ENCODE results near the gene FEN1. TPM values are rescaled to one million over a fixed set of nuclear protein-coding genes. Genes with fewer than 3 reads are reported as not detected.

The FEN1 gene
- total and polyA plus RNA-seq, 2 experiments from 2014 or later: 29.0 to 31.5 TPM

GRCh38 chr11:61805146-61805545 lies 12.4 kb downstream of the FEN1 start:
- DNase-seq: no peak
- H3K4me1 ChIP-seq (ENCODE audit: insufficient read depth): no peaks in the 10 kb centered on the region
- no peaks in the 10 kb centered on the region for H3K9me3 ChIP-seq (ENCODE audit: low read depth)
- no peaks in the 10 kb centered on the region for H3K36me3 ChIP-seq (ENCODE audit: low read depth)
- H3K4me3 ChIP-seq: no peak overlapping the region
- H3F3A ChIP-seq (ENCODE audit: insufficient read depth): no peaks in the 10 kb centered on the region
- H3K4me2 ChIP-seq (ENCODE audit: unreplicated experiment): no peak overlapping the region
- H2AFZ ChIP-seq: no peak overlapping the region
- in situ Hi-C loops (cut with MboI): no loop called here
- no peaks in the 10 kb centered on the region for H3K9me2 ChIP-seq (ENCODE audit: insufficient read depth)
- H3K79me2 ChIP-seq (ENCODE audit: insufficient read depth): no peaks in the 10 kb centered on the region
- no peaks in the 10 kb centered on the region for H4K20me1 ChIP-seq (ENCODE audit: insufficient read depth)
- no peaks in the 10 kb centered on the region for H3K27me3 ChIP-seq (replicated peaks; ENCODE audit: insufficient read depth)
- no peak overlapping the region for H3K9ac ChIP-seq
- H3K27ac ChIP-seq: no peak overlapping the region
- WGBS, 2 experiments (ENCODE audit: low coverage in 1 of 2, low lambda C conversion rate in 2 of 2, missing lambda C conversion rate in 2 of 2): 100% methylated on average over 1 of the region's 1 CpG
- TF ChIP-seq EZH2 (IDR thresholded peaks at IDR 0.05; ENCODE audit: insufficient read depth, poor library complexity, severe bottlenecking) (no peak), EZH2phosphoT487 (IDR thresholded peaks at IDR 0.05; ENCODE audit: insufficient read depth, low read depth) (no peak)

GRCh38 chr11:61806785-61807184 lies 14.1 kb downstream of the FEN1 start:
- no peak overlapping the region for H3K4me3 ChIP-seq
- no peak overlapping the region for H3K9ac ChIP-seq
- no peak overlapping the region for H3K27ac ChIP-seq
- no peaks in the 10 kb centered on the region for H3K27me3 ChIP-seq (replicated peaks; ENCODE audit: insufficient read depth)
- 97 to 100% methylated on average over 5 of the region's 5 CpGs for WGBS, 2 experiments (ENCODE audit: low coverage in 1 of 2, low lambda C conversion rate in 2 of 2, missing lambda C conversion rate in 2 of 2)
- H3K4me2 ChIP-seq (ENCODE audit: unreplicated experiment): no peak overlapping the region
- in situ Hi-C loops (cut with MboI): no loop called here
- H2AFZ ChIP-seq: no peak overlapping the region
- no peaks in the 10 kb centered on the region for H3K9me3 ChIP-seq (ENCODE audit: low read depth)
- TF ChIP-seq EZH2phosphoT487 (IDR thresholded peaks at IDR 0.05; ENCODE audit: insufficient read depth, low read depth) (no peak), EZH2 (IDR thresholded peaks at IDR 0.05; ENCODE audit: insufficient read depth, poor library complexity, severe bottlenecking) (no peak)
- no peaks in the 10 kb centered on the region for H4K20me1 ChIP-seq (ENCODE audit: insufficient read depth)
- H3F3A ChIP-seq (ENCODE audit: insufficient read depth): no peaks in the 10 kb centered on the region
- no peaks in the 10 kb centered on the region for H3K4me1 ChIP-seq (ENCODE audit: insufficient read depth)
- H3K79me2 ChIP-seq (ENCODE audit: insufficient read depth): no peaks in the 10 kb centered on the region
- no peaks in the 10 kb centered on the region for H3K36me3 ChIP-seq (ENCODE audit: low read depth)
- DNase-seq: no peak
- no peaks in the 10 kb centered on the region for H3K9me2 ChIP-seq (ENCODE audit: insufficient read depth)

- H3K9me3 ChIP-seq (ENCODE audit: low read depth): no peaks in the 10 kb centered on the region
- H3K4me3 ChIP-seq: no peak overlapping the region
- in situ Hi-C loops (cut with MboI): no loop called here
- H3K9me2 ChIP-seq (ENCODE audit: insufficient read depth): no peaks in the 10 kb centered on the region
- no peak overlapping the region for H2AFZ ChIP-seq
- no peaks in the 10 kb centered on the region for H3K79me2 ChIP-seq (ENCODE audit: insufficient read depth)
- no peaks in the 10 kb centered on the region for H3F3A ChIP-seq (ENCODE audit: insufficient read depth)
- H3K4me2 ChIP-seq (ENCODE audit: unreplicated experiment): no peak overlapping the region
- no peak for TF ChIP-seq EZH2 (IDR thresholded peaks at IDR 0.05; ENCODE audit: insufficient read depth, poor library complexity, severe bottlenecking)
- TF ChIP-seq EZH2phosphoT487 (IDR thresholded peaks at IDR 0.05; ENCODE audit: insufficient read depth, low read depth): no peak
- H3K27me3 ChIP-seq (replicated peaks; ENCODE audit: insufficient read depth): no peaks in the 10 kb centered on the region
- 90 to 91% methylated on average over 8 of the region's 8 CpGs for WGBS, 2 experiments (ENCODE audit: low coverage in 1 of 2, low lambda C conversion rate in 2 of 2, missing lambda C conversion rate in 2 of 2)
- H4K20me1 ChIP-seq (ENCODE audit: insufficient read depth): no peaks in the 10 kb centered on the region
- DNase-seq: no peak
- H3K4me1 ChIP-seq (ENCODE audit: insufficient read depth): no peaks in the 10 kb centered on the region
- no peak overlapping the region for H3K9ac ChIP-seq
- H3K27ac ChIP-seq: no peak overlapping the region
- H3K36me3 ChIP-seq (ENCODE audit: low read depth): no peaks in the 10 kb centered on the region
These were observed 18.0 kb downstream of the FEN1 start for GRCh38 chr11:61810671-61811175.

GRCh38 chr11:61811831-61812230 lies 19.1 kb downstream of the FEN1 start:
- H3F3A ChIP-seq (ENCODE audit: insufficient read depth): no peaks in the 10 kb centered on the region
- no peak overlapping the region for H3K4me3 ChIP-seq
- no peaks in the 10 kb centered on the region for H3K79me2 ChIP-seq (ENCODE audit: insufficient read depth)
- H3K9me3 ChIP-seq (ENCODE audit: low read depth): no peaks in the 10 kb centered on the region
- WGBS, 2 experiments (ENCODE audit: low coverage in 1 of 2, low lambda C conversion rate in 2 of 2, missing lambda C conversion rate in 2 of 2): 85 to 88% methylated on average over 5 of the region's 5 CpGs
- no peak overlapping the region for H3K9ac ChIP-seq
- no peak overlapping the region for H2AFZ ChIP-seq
- in situ Hi-C loops (cut with MboI): no loop called here
- no peaks in the 10 kb centered on the region for H3K27me3 ChIP-seq (replicated peaks; ENCODE audit: insufficient read depth)
- TF ChIP-seq EZH2 (IDR thresholded peaks at IDR 0.05; ENCODE audit: insufficient read depth, poor library complexity, severe bottlenecking) (no peak), EZH2phosphoT487 (IDR thresholded peaks at IDR 0.05; ENCODE audit: insufficient read depth, low read depth) (no peak)
- no peak overlapping the region for H3K27ac ChIP-seq
- no peak overlapping the region for H3K4me2 ChIP-seq (ENCODE audit: unreplicated experiment)
- DNase-seq: no peak
- H3K4me1 ChIP-seq (ENCODE audit: insufficient read depth): no peaks in the 10 kb centered on the region
- no peaks in the 10 kb centered on the region for H3K9me2 ChIP-seq (ENCODE audit: insufficient read depth)
- H3K36me3 ChIP-seq (ENCODE audit: low read depth): no peaks in the 10 kb centered on the region
- no peaks in the 10 kb centered on the region for H4K20me1 ChIP-seq (ENCODE audit: insufficient read depth)

All from GM23248 (cell line).